Uterus (tissue), 4 donors: Measurements from ENCODE around the gene MCAM. TPM values are rescaled to one million over a fixed set of nuclear protein-coding genes. Genes with fewer than 3 reads are reported as not detected.

Source experiments
- DNase-seq, 2 donors: peaks; one replicate each; pipeline ENCODE4 v3.0.0-alpha.2; 2019 to 2020
- H3K27ac ChIP-seq, 2 donors: fragments of 200-600 bp; sonication (generic); 1 replicate in 1 of 2; 2 replicates in 1 of 2; pipeline ENCODE4 v1.5.1; 2016 to 2018
- H3K27me3 ChIP-seq, 2 donors: fragments of 200-600 bp; sonication (generic); one replicate each; pipeline ENCODE4 v1.5.1; 2018 to 2019; ENCODE audit warnings: control low read depth in 1 of 2
- H3K36me3 ChIP-seq, 2 donors: fragments of 200-600 bp; sonication (generic); one replicate each; pipeline ENCODE4 v1.5.1; 2019; ENCODE audit warnings: control low read depth in 1 of 2
- H3K4me1 ChIP-seq, 2 donors: fragments of 200-600 bp; sonication (generic); one replicate each; pipeline ENCODE4 v1.5.1; 2018 to 2019; ENCODE audit warnings: control low read depth in 1 of 2
- H3K4me3 ChIP-seq, 2 donors: fragments of 200-600 bp; sonication (generic); 1 replicate in 1 of 2; 2 replicates in 1 of 2; pipeline ENCODE4 v1.5.1; 2018 to 2019; ENCODE audit warnings: mild to moderate bottlenecking in 1 of 2
- H3K9me3 ChIP-seq, 2 donors: fragments of 200-600 bp; sonication (generic); one replicate each; pipeline ENCODE4 v1.5.1; 2019; ENCODE audit warnings: control low read depth in 1 of 2
- POLR2A ChIP-seq, 2 donors: fragments of 450-650 bp; IDR thresholded peaks; one replicate each; pipeline ENCODE4 v1.6.1; 2016; ENCODE audit warnings: antibody characterized with exemption in 2 of 2, mild to moderate bottlenecking in 1 of 2, moderate library complexity in 1 of 2
- intact Hi-C: fragments of 100-400 bp; cut with DNase I; formaldehyde crosslinking; loops from one replicate; pipeline ENCODE4 v1.15.1; 2023; ENCODE audit warnings: low total_unique reads
- total RNA-seq, 4 donors: library from RNA; depleted of rRNA in 3 of 4; stranded (reverse); fragments of >200 nt in 3 of 4; gene quantifications; one replicate each; pipeline versions ENCODE4 v1.1.0 to v1.2.4, GENCODE V29; 2014 to 2023
- TF ChIP-seq, protein P1 (sequence below), 4 experiments: fragments of 200-600 bp in 2 of 4; fragments of 450-650 bp in 2 of 4; sonication (generic) in 2 of 4; IDR thresholded peaks; one replicate each; pipeline ENCODE4 v1.5.1; 2016 to 2019; ENCODE audit warnings: antibody characterized with exemption in 4 of 4, mild to moderate bottlenecking in 2 of 4, moderate library complexity in 1 of 4
- donor health status: DM: yes; HTN: yes; CAD: no.

The MCAM gene, protein sequence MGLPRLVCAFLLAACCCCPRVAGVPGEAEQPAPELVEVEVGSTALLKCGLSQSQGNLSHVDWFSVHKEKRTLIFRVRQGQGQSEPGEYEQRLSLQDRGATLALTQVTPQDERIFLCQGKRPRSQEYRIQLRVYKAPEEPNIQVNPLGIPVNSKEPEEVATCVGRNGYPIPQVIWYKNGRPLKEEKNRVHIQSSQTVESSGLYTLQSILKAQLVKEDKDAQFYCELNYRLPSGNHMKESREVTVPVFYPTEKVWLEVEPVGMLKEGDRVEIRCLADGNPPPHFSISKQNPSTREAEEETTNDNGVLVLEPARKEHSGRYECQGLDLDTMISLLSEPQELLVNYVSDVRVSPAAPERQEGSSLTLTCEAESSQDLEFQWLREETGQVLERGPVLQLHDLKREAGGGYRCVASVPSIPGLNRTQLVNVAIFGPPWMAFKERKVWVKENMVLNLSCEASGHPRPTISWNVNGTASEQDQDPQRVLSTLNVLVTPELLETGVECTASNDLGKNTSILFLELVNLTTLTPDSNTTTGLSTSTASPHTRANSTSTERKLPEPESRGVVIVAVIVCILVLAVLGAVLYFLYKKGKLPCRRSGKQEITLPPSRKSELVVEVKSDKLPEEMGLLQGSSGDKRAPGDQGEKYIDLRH
- total RNA-seq, result 100 to 1,000 TPM; 228 to 564 (median 354) TPM

DNA sequence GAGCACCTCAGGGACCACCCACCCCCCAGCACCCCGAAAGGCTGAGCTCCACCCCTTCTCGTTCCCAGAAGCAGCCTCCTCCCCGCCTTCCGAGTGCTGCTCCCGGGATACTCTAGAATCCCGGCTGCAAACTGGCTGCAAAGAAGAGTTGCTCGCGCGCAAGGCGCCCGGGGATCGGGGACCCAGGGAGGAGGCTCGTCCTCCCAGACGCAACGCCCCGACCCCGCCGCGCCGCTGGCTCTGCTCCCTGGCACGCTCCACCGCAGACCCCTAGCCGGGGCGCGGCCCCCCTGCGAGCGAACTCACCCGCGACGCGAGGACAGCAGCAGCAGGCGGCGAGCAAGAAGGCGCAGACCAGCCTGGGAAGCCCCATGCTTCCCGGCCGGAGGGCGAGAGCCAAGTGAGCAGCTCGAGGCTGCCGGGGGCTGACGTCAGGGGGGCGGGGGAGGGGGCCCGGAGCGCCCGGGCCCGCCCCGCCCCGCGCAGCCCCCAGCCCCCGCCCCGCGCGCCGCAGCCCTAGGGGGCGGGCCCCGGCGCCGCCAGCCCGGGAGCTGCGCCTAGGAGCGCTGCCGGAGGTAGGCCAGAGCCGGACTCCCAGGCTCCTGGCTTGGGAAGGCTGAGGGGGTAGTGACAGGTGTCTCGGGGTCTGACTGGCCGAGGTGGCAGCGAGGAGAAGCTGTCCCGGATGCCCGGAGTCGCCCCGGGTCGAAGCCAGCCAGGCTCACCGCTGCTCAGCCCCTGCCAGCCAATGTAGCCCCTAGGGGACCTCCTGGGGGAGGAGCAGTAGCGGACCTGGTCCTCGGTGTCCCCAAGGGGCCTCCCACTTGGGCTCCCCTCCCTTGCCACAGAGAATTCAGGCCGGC, at the start of gene MCAM:
Gene MCAM, minus strand, starts transcription at position 402 of the 863 bp plus-strand sequence. Its CDS starts 29 bp downstream, at position 373.
- peak; percentile 38 to 71 for TF ChIP-seq POLR2A (IDR thresholded peaks at IDR 0.05)
- TF ChIP-seq, protein P1, sequence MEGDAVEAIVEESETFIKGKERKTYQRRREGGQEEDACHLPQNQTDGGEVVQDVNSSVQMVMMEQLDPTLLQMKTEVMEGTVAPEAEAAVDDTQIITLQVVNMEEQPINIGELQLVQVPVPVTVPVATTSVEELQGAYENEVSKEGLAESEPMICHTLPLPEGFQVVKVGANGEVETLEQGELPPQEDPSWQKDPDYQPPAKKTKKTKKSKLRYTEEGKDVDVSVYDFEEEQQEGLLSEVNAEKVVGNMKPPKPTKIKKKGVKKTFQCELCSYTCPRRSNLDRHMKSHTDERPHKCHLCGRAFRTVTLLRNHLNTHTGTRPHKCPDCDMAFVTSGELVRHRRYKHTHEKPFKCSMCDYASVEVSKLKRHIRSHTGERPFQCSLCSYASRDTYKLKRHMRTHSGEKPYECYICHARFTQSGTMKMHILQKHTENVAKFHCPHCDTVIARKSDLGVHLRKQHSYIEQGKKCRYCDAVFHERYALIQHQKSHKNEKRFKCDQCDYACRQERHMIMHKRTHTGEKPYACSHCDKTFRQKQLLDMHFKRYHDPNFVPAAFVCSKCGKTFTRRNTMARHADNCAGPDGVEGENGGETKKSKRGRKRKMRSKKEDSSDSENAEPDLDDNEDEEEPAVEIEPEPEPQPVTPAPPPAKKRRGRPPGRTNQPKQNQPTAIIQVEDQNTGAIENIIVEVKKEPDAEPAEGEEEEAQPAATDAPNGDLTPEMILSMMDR (IDR thresholded peaks at IDR 0.05), result peak in 1 of 4 experiments; percentile 14
- intact Hi-C loops, result no loop called here
- no peaks in the 10 kb centered on the region for H3K27me3 ChIP-seq
- DNase-seq, result peak; percentile 57 to 64
- H3K36me3 ChIP-seq, result no peaks in the 10 kb centered on the region
- H3K9me3 ChIP-seq, result no peaks in the 10 kb centered on the region
- peaks cover 0 to 6% of the 10 kb centered on the region in 2 donors for H3K4me1 ChIP-seq
- H3K27ac ChIP-seq, result peak within 1 kb of the TSS; percentile 93 to 94
- H3K4me3 ChIP-seq, result peak within 1 kb of the TSS; percentile 58 to 67

DNA sequence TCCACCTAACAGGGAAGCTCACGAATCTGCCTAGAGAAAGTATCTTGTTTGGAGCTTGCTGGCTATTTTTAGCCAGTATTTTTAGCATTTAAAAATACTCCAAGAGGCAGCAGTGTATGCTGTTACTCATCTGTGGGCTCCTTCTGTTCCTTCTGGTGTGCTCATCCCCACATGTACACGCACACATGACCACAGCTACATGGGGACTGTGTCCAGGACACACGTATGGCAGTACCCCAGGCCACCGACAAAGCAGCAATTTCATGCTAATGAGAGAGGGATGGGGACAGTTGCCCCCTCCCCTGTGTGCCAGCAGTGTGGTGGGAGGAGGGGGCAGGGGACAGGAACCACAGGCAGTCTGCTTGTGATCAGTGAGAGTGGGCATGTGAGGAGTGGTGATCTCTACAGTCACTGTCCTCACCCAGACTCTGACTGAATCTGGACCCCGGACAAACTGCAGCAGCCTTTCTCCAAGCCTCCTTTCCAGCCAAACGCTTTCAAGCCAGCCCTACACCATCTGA, 48.2 kb upstream of the MCAM start:
- intact Hi-C loops, result no loop called here
- peak overlapping the region; percentile 87 to 94 for H3K27ac ChIP-seq
- H3K27me3 ChIP-seq, result no peaks in the 10 kb centered on the region
- DNase-seq, result peak; percentile 42 to 45
- H3K4me3 ChIP-seq, result peak overlapping the region in 1 of 2 donors; percentile 46
- H3K9me3 ChIP-seq, result no peaks in the 10 kb centered on the region
- peaks cover 9 to 22% of the 10 kb centered on the region in 2 donors for H3K4me1 ChIP-seq
- no peaks in the 10 kb centered on the region for H3K36me3 ChIP-seq
- TF ChIP-seq, protein P1 (IDR thresholded peaks at IDR 0.05), result no peak
- no peak for TF ChIP-seq POLR2A (IDR thresholded peaks at IDR 0.05)

DNA sequence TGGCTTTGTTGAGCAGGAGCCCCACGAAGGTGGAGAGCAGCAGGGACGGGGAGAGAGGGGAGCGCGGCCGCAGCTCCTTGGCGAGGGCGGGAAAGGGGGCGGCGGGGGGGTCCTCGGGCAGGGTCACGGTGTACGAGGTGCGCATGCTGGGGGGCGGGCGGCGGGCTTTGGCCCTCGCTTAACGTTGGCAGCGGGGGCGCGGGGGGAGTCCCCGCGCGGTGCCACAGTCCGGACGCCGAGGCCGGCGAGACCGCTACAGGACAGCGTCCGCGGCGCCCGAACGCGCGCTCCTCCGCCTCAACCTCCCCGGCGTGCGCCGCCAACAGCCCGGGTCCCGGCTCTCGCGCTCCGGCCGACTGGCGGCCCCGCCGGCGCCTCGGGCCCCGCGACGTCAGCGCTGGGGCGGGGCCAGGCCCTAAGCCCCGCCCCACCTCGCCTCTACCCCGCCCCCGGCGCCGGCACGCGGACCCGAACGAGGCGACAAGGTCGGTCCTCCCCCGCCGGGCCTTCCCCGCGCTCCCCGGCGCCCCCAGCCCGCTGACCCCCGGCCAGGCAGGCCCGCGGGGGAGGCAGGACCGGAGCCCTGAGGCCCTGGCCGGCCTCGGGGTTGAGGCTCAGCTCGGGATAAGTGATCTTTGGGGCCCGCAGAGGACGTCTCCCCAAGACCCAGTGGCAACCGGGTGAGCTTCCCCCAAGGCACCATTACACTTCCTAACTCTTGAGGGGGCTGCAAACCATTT, 47.1 kb upstream of the MCAM start:
- Histone ChIP-seq H3K36me3 (no peaks in the 10 kb centered on the region), H3K27ac (peak overlapping the region; percentile 87 to 94), H3K27me3 (no peaks in the 10 kb centered on the region), H3K9me3 (no peaks in the 10 kb centered on the region), H3K4me3 (peak overlapping the region; percentile 24 to 46), H3K4me1 (peaks cover 5 to 22% of the 10 kb centered on the region in 2 donors)
- DNase-seq, result peak; percentile 53 to 73
- peak; percentile 74 to 78 for TF ChIP-seq POLR2A (IDR thresholded peaks at IDR 0.05)
- TF ChIP-seq, protein P1 (IDR thresholded peaks at IDR 0.05), result no peak
- intact Hi-C loops, result no loop called here

DNA sequence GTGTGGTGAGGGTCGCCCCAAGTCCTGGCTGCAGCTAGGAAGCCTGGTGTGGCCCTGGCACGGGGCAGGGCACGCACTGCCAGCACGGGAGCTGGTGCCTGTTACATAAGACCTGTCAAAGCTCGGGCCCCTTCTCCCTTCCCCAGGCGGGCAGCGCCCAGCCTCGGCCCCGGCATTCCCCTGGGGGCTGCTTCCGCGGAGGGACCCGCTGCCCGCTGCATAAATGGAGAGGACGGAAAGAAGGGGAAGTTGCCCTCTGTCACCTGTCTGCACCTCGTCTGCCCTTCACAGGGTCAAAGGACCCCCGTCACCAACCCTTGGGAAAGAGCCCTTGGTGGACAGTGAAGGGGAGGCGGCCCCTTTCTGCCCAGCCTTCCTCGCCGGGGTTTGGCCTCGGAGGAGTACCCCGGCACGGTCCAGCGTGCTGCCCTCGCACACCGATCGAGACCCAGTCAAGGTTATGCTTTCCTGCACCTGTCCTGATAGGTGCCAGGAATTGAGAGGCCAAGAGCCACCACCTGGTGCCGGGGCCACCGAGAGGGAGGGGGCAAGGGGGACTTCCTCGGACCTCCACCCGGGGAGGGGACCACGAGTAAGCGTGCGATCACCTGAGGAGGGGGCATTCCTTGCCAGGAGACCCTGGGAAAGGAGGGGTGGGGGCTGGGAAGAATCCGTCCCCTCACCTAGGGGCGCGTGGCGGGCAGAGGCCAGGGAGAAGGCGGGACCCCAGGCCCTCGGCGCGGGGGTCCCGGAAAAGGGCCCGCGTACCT, 46.3 kb upstream of the MCAM start:
- peak in 1 of 2 donors; percentile 32 for DNase-seq
- H3K4me1 ChIP-seq, result peaks cover 0 to 14% of the 10 kb centered on the region in 2 donors
- no peaks in the 10 kb centered on the region for H3K27me3 ChIP-seq
- H3K9me3 ChIP-seq, result no peaks in the 10 kb centered on the region
- intact Hi-C loops, result no loop called here
- no peaks in the 10 kb centered on the region for H3K36me3 ChIP-seq
- peak overlapping the region; percentile 24 to 46 for H3K4me3 ChIP-seq
- no peak for TF ChIP-seq POLR2A (IDR thresholded peaks at IDR 0.05)
- TF ChIP-seq, protein P1 (IDR thresholded peaks at IDR 0.05), result no peak
- peak overlapping the region; percentile 87 to 94 for H3K27ac ChIP-seq
